GM12878 (cell line): ENCODE data around the gene YTHDF1. TPM values are rescaled to one million over a fixed set of nuclear protein-coding genes. Genes with fewer than 3 reads are reported as not detected.

Experiments
- ATAC-seq: fragments of 200-7000 bp; cut with Tn5 transposase; 3 replicates; pipeline ENCODE4 v1.9.1; 2020; ENCODE audit warnings: mild to moderate bottlenecking, moderate library complexity
- BruUV-seq: library from RNA; stranded (reverse); fragments of 400-500 nt; replicated peaks from 2 replicates; lab custom pipeline; 2021; lab: Mats Ljungman, UMichigan
- CTCF ChIA-PET: fragments of 300-600 bp; sonication (Branson Sonifier 250); formaldehyde crosslinking; extraction: SDS; loops from one replicate; lab custom pipeline; 2021; ENCODE audit warnings: inconsistent platforms; lab: Yijun Ruan, JAX
- POLR2A ChIA-PET: fragments of 350-600 bp; formaldehyde crosslinking; extraction: SDS; loops from one replicate; lab custom pipeline; 2021; ENCODE audit warnings: inconsistent platforms; lab: Charles Lee
- RAD21 ChIA-PET: fragments of 300-600 bp; sonication (Branson Sonifier 250); formaldehyde crosslinking; loops from one replicate; lab custom pipeline; 2023; ENCODE audit warnings: antibody characterized with exemption; ENCODE audit not compliant: unreplicated experiment; lab: Charles Lee
- SMC1A ChIA-PET: fragments of 300-600 bp; sonication (Branson Sonifier 250); formaldehyde crosslinking; loops from one replicate; lab custom pipeline; 2023; ENCODE audit not compliant: unreplicated experiment, uncharacterized antibody; lab: Charles Lee
- DNase-seq: peaks from one replicate; pipeline ENCODE4 v3.0.0-alpha.2; 2011; ENCODE audit warnings: low read depth, low spot score
- FAIRE-seq: peaks from 3 replicates; lab custom pipeline; 2011; peaks lifted over from hg19 to GRCh38; lab: Jason Lieb, UNC
- H2AFZ ChIP-seq: 2 replicates; pipeline ENCODE4 v1.6.0; 2011; ENCODE audit warnings: low read depth, low read length, control low read depth; ENCODE audit not compliant: control insufficient read depth
- H3K27ac ChIP-seq: 2 replicates; pipeline ENCODE4 v1.5.1; 2011; ENCODE audit warnings: control low read depth; ENCODE audit not compliant: control insufficient read depth, insufficient read depth
- H3K27me3 ChIP-seq, 2 experiments: replicated peaks in 1 of 2; 2 replicates each; pipeline versions ENCODE4 v1.6.0 to v1.6.1; 2011; ENCODE audit warnings: low read length in 1 of 2; ENCODE audit not compliant: control insufficient read depth in 2 of 2, insufficient read depth in 2 of 2
- H3K36me3 ChIP-seq, 2 experiments: 2 replicates each; pipeline ENCODE4 v1.5.1; 2011; ENCODE audit warnings: low read length in 1 of 2; ENCODE audit not compliant: control insufficient read depth in 2 of 2, insufficient read depth in 2 of 2
- H3K4me1 ChIP-seq: 2 replicates; pipeline ENCODE4 v1.6.1; 2011; ENCODE audit warnings: mild to moderate bottlenecking, low read length, moderate library complexity, mixed read lengths; ENCODE audit not compliant: control insufficient read depth, insufficient read depth
- H3K4me2 ChIP-seq: 2 replicates; pipeline ENCODE4 v1.6.0; 2011; ENCODE audit warnings: control low read depth; ENCODE audit not compliant: control insufficient read depth, insufficient read depth
- H3K4me3 ChIP-seq: fragments of 200-600 bp; sonication (generic); 2 replicates; pipeline ENCODE4 v1.5.1; 2016
- H3K79me2 ChIP-seq: 2 replicates; pipeline ENCODE4 v1.6.0; 2011; ENCODE audit warnings: low read length; ENCODE audit not compliant: control insufficient read depth, insufficient read depth
- H3K9ac ChIP-seq: 2 replicates; pipeline ENCODE4 v1.8.0; 2011; ENCODE audit warnings: low read length, control low read depth, mixed read lengths; ENCODE audit not compliant: control insufficient read depth, insufficient read depth
- H3K9me3 ChIP-seq: replicated peaks from 3 replicates; pipeline ENCODE4 v1.5.1; 2011; ENCODE audit warnings: mild to moderate bottlenecking, low read length; ENCODE audit not compliant: control insufficient read depth, insufficient read depth
- H4K20me1 ChIP-seq: 2 replicates; pipeline ENCODE4 v1.6.0; 2011; ENCODE audit not compliant: control insufficient read depth, insufficient read depth
- ESRRA ChIP-seq: IDR thresholded peaks from 2 replicates; pipeline ENCODE4 v1.6.1; 2012; ENCODE audit warnings: mild to moderate bottlenecking, low read length, improper control_type of control experiment
- JUND ChIP-seq: IDR thresholded peaks from 2 replicates; pipeline ENCODE4 v1.6.1; 2012; ENCODE audit warnings: low read depth, mild to moderate bottlenecking, low read length, improper control_type of control experiment, moderate library complexity
- MXI1 ChIP-seq: fragments of 150-350 bp; IDR thresholded peaks from 2 replicates; pipeline ENCODE4 v1.6.1; 2011; ENCODE audit warnings: low read depth, mild to moderate bottlenecking, inconsistent platforms, low read length, improper control_type of control experiment
- RB1 ChIP-seq: fragments of 450-650 bp; formaldehyde crosslinking; IDR thresholded peaks from 2 replicates; pipeline ENCODE4 v1.6.1; 2017; ENCODE audit warnings: mild to moderate bottlenecking, borderline replicate concordance
- WGBS: methylation state at CpG from one replicate; pipeline ENCODE4 v1.1.6; 2016; ENCODE audit warnings: low lambda C conversion rate; ENCODE audit not compliant: insufficient replicate concordance, insufficient coverage; ENCODE audit errors: missing lambda C conversion rate; 5-methylcytosine and 5-hydroxymethylcytosine counted together
- in situ Hi-C: fragments of 300-500 bp; cut with MboI; formaldehyde crosslinking; loops from 9 replicates; pipeline ENCODE4 v1.14.3; 2018; ENCODE audit warnings: mixed read lengths
- intact Hi-C: fragments of 100-400 bp; cut with micrococcal nuclease; formaldehyde crosslinking; loops from one replicate; pipeline ENCODE4 v1.14.2; 2022; ENCODE audit not compliant: unreplicated experiment
- polyA plus RNA-seq, 11 experiments: library from polyadenylated mRNA; depleted of rRNA in 4 of 11; unstranded in 6 of 11; stranded (reverse) in 5 of 11; fragments of >200 nt; fragmentation: Nextera tagmentation in 4 of 11; fragmentation: Illumina TruSeq in 1 of 11; extraction: Ambion mirVana in 4 of 11; extraction: Trizol in 1 of 11; gene quantifications; 1 replicate in 1 of 11; 2 replicates in 10 of 11; pipeline versions ENCODE4 v1.2.1 to v1.2.3, GENCODE V29; 2011 to 2016; ENCODE audit warnings: inconsistent platforms in 2 of 11, missing spikeins in 2 of 11, low read depth in 1 of 11
- total RNA-seq, 4 experiments: library from RNA; depleted of rRNA in 3 of 4; stranded (reverse); fragments of >200 nt in 3 of 4; fragmentation: Illumina TruSeq in 1 of 4; extraction: Trizol in 1 of 4; gene quantifications; 2 replicates each; pipeline versions ENCODE4 v1.2.1 to v1.2.3, GENCODE V29; 2013 to 2021

Gene YTHDF1
- total and polyA plus RNA-seq, 10 of the 15 experiments (the other 5 are each of a cell fraction or from before 2014, with no cell fraction given) = 4.6 to 37.8 (median 20.5) TPM

GRCh38 chr20:63188159-63188442 lies 27.8 kb downstream of the YTHDF1 start:
- Histone ChIP-seq H3K27me3 (no peaks in the 10 kb centered on the region), H4K20me1 (no peaks in the 10 kb centered on the region), H3K4me1 (no peaks in the 10 kb centered on the region), H3K36me3 (no peaks in the 10 kb centered on the region), H3K4me2 (no peak overlapping the region), H2AFZ (no peak overlapping the region), H3K9me3 (no peaks in the 10 kb centered on the region), H3K4me3 (no peak overlapping the region), H3K27ac (no peak overlapping the region), H3K79me2 (no peaks in the 10 kb centered on the region), H3K9ac (no peak overlapping the region)
- ChIA-PET POLR2A (no interaction called here), CTCF (no interaction called here), SMC1A (no interaction called here), RAD21 (no interaction called here)
- 63% methylated on average over 13 of the region's 13 CpGs for WGBS
- no peak for ATAC-seq
- BruUV-seq = no TSS peak
- intact Hi-C loops (no loop called here), in situ Hi-C loops (no loop called here)
- DNase-seq = no peak
- FAIRE-seq = no peak
- no peak for TF ChIP-seq JUND

DNA sequence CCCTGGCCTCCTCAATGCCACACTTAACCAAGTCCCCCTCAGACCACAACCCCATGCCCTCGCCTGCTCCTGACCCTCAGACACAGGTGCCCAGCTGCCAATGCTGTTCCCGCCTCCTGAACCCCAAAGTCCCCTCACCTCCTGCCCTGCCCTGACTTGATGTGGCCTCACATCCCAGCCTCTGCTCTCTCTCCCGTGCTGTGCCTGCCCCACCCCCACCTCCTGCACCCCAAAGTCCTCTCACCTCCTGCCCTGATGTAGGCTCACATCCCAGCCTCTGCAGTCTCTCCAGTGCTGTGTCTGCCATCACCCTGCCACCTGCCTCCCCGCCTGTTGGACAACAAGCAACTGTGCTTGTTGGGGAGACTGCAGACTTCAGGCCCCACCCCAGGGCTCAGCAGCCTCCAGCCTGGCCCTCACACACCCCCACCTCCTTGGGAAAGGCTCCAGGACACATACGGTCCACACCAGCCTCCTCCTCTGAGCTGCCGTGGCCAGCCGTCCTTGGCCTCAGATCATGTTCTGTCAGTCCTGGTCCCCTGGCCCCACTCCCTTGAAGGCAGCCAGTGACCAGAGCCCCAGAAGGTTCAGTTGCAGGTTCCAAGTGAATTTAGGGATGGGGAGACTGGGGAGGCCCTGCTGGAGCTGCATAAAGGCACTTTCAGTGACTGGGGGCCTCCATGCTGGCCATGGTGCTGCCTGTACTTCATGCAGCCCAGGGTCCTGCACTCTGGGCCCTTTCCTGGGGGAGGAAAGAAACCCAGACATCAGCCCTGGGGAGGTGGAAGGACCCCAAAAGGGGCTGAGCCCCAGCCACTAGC lies 28.4 kb downstream of the YTHDF1 start:
- no peaks in the 10 kb centered on the region for H3K36me3 ChIP-seq
- no peaks in the 10 kb centered on the region for H3K9me3 ChIP-seq
- CTCF ChIA-PET = interaction anchor here (0.9 kb wide), 1 partner anchor 12 kb away, joined by 3 read pairs; no protein-coding TSS in a partner anchor
- WGBS = 51% methylated on average over 7 of the region's 7 CpGs
- H3K27ac ChIP-seq = no peak overlapping the region
- no peak overlapping the region for H3K4me2 ChIP-seq
- no peak overlapping the region for H3K4me3 ChIP-seq
- ATAC-seq (no peak), DNase-seq (no peak), FAIRE-seq (no peak)
- H3K27me3 ChIP-seq = no peaks in the 10 kb centered on the region
- H3K9ac ChIP-seq = no peak overlapping the region
- in situ Hi-C loops (no loop called here), intact Hi-C loops (no loop called here)
- no peaks in the 10 kb centered on the region for H3K79me2 ChIP-seq
- RAD21 ChIA-PET = no interaction called here
- POLR2A ChIA-PET = no interaction called here
- H3K4me1 ChIP-seq = no peaks in the 10 kb centered on the region
- H2AFZ ChIP-seq = no peak overlapping the region
- no peak for TF ChIP-seq ESRRA
- no peak for TF ChIP-seq RB1
- no peak for TF ChIP-seq MXI1
- SMC1A ChIA-PET = no interaction called here
- H4K20me1 ChIP-seq = no peaks in the 10 kb centered on the region
- no TSS peak for BruUV-seq
